ENCODE measurements around the gene CERS6. TPM values are rescaled to one million over a fixed set of nuclear protein-coding genes. Genes with fewer than 3 reads are reported as not detected.

The CERS6 gene
- polyA plus RNA-seq, 1 donor (not counting 4 experiments of a cell fraction or from before 2014, with no cell fraction given), result 19.5 TPM

DNA sequence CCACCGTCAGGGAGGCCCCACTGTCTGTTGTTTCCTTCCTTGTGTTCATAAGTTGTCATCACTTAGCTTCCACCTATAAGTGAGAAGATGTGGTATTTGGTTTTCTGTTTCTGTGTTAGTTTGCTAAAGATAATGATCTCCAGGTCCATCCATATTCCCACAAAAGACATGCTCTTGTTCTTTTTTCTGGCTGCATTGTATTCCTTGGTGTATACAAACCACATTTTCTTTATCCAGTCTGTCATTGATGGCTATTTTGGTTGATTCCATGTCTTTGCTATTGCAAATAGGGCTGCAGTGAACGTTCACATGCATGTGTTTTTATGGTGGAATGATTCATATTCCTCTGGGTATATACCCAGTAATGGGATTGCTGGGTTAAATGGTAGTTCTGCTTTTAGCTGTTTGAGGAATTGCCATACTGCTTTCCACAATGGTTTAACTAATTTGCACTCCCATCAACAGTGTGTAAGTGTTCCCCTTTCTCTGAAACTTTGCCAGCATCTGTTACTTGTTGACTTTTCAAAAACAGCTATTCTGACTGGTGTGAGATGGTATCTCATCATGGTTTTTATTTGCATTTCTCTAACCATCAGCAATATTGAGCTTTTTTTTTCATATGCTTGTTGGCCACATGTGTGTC lies 189.7 kb downstream of the CERS6 start:
- FAIRE-seq (no peak), DNase-seq (ENCODE audit: low read depth, low spot score) (no peak)
- dilution Hi-C loops (cut with MboI; ENCODE audit: extremely low pct_ligation_motif_present, low sequenced_read_pairs), result no loop called here
- Histone ChIP-seq H3K27ac (ENCODE audit: control insufficient read depth, insufficient read depth, low read length) (no peak overlapping the region), H3K4me3 (ENCODE audit: control insufficient read depth in 2 of 3, extremely low read depth in 1 of 3, insufficient read depth in 2 of 3, low read depth in 1 of 3, low read length in 3 of 3) (no peak overlapping the region), H3K9me3 (ENCODE audit: control insufficient read depth, low read depth, low read length) (no peaks in the 10 kb centered on the region), H3K36me3 (ENCODE audit: control insufficient read depth in 2 of 2, extremely low read depth in 1 of 2, insufficient read depth in 2 of 2, low read length in 2 of 2) (no peaks in the 10 kb centered on the region), H4K20me1 (ENCODE audit: control insufficient read depth, extremely low read depth, insufficient read depth, low read length) (no peaks in the 10 kb centered on the region), H3K27me3 (ENCODE audit: control insufficient read depth, extremely low read depth, insufficient read depth, low read length) (no peaks in the 10 kb centered on the region), H3K4me2 (ENCODE audit: control insufficient read depth, extremely low read depth, insufficient read depth, low read depth, low read length) (no peak overlapping the region), H3K79me2 (ENCODE audit: control insufficient read depth, insufficient read depth, low read length) (peaks cover 33% of the 10 kb centered on the region), H3K9ac (ENCODE audit: control insufficient read depth, extremely low read depth, insufficient read depth, low read length) (no peak overlapping the region), H3K9me1 (ENCODE audit: control insufficient read depth, extremely low read depth, insufficient read depth, low read length) (no peaks in the 10 kb centered on the region), H2AFZ (ENCODE audit: control insufficient read depth, low read length) (no peak overlapping the region), H3K4me1 (ENCODE audit: control insufficient read depth, extremely low read depth, insufficient read depth, low read length) (no peaks in the 10 kb centered on the region)
- no peak for TF ChIP-seq EZH2 (IDR thresholded peaks at IDR 0.05; ENCODE audit: low read length)
- TF ChIP-seq CTCF (optimal IDR thresholded peaks at IDR 0.05 in 1 of 3, IDR thresholded peaks at IDR 0.05 in 1 of 3, conservative IDR thresholded peaks at IDR 0.05 in 1 of 3; ENCODE audit: extremely low read depth in 1 of 3, insufficient read depth in 2 of 3, low read length in 3 of 3), result no peak

GRCh38 chr2:168649105-168649504 lies 193.0 kb downstream of the CERS6 start:
- no peaks in the 10 kb centered on the region for H4K20me1 ChIP-seq (ENCODE audit: control insufficient read depth, extremely low read depth, insufficient read depth, low read length)
- FAIRE-seq, result no peak

More at GRCh38 chr2:168649105-168649504, 193.0 kb downstream of the CERS6 start:
- DNase-seq (ENCODE audit: low read depth, low spot score), result no peak
- H2AFZ ChIP-seq (ENCODE audit: control insufficient read depth, low read length), result no peak overlapping the region
- no peaks in the 10 kb centered on the region for H3K36me3 ChIP-seq (ENCODE audit: control insufficient read depth in 2 of 2, extremely low read depth in 1 of 2, insufficient read depth in 2 of 2, low read length in 2 of 2)
- H3K27ac ChIP-seq (ENCODE audit: control insufficient read depth, insufficient read depth, low read length), result no peak overlapping the region
- dilution Hi-C loops (cut with MboI; ENCODE audit: extremely low pct_ligation_motif_present, low sequenced_read_pairs), result no loop called here
- no peak overlapping the region for H3K4me3 ChIP-seq (ENCODE audit: control insufficient read depth in 2 of 3, extremely low read depth in 1 of 3, insufficient read depth in 2 of 3, low read depth in 1 of 3, low read length in 3 of 3)
- H3K4me2 ChIP-seq (ENCODE audit: control insufficient read depth, extremely low read depth, insufficient read depth, low read depth, low read length), result no peak overlapping the region
- TF ChIP-seq CTCF (optimal IDR thresholded peaks at IDR 0.05 in 1 of 3, IDR thresholded peaks at IDR 0.05 in 1 of 3, conservative IDR thresholded peaks at IDR 0.05 in 1 of 3; ENCODE audit: extremely low read depth in 1 of 3, insufficient read depth in 2 of 3, low read length in 3 of 3), result no peak
- no peak for TF ChIP-seq EZH2 (IDR thresholded peaks at IDR 0.05; ENCODE audit: low read length)
- no peaks in the 10 kb centered on the region for H3K9me1 ChIP-seq (ENCODE audit: control insufficient read depth, extremely low read depth, insufficient read depth, low read length)
- no peaks in the 10 kb centered on the region for H3K4me1 ChIP-seq (ENCODE audit: control insufficient read depth, extremely low read depth, insufficient read depth, low read length)
- no peak overlapping the region for H3K9ac ChIP-seq (ENCODE audit: control insufficient read depth, extremely low read depth, insufficient read depth, low read length)
- H3K79me2 ChIP-seq (ENCODE audit: control insufficient read depth, insufficient read depth, low read length), result peaks cover 27% of the 10 kb centered on the region
- no peaks in the 10 kb centered on the region for H3K9me3 ChIP-seq (ENCODE audit: control insufficient read depth, low read depth, low read length)
- H3K27me3 ChIP-seq (ENCODE audit: control insufficient read depth, extremely low read depth, insufficient read depth, low read length), result no peaks in the 10 kb centered on the region
